Ishikawa (cell line): ENCODE measurements around the gene CYP4F11.

Source experiments
- CEBPB ChIP-seq: IDR thresholded peaks from 2 replicates; pipeline ENCODE4 v1.6.1; 2012
- CREB1 ChIP-seq: IDR thresholded peaks from 2 replicates; pipeline ENCODE4 v1.6.1; 2012; ENCODE audit warnings: low read depth
- EGR1 ChIP-seq: IDR thresholded peaks from 2 replicates; pipeline ENCODE4 v1.6.1; 2012
- EP300 ChIP-seq: IDR thresholded peaks from 2 replicates; pipeline ENCODE4 v1.6.1; 2012; ENCODE audit warnings: borderline replicate concordance
- FOXM1 ChIP-seq: IDR thresholded peaks from 2 replicates; pipeline ENCODE4 v1.6.1; 2012; ENCODE audit warnings: low read depth, borderline replicate concordance
- NFIC ChIP-seq: IDR thresholded peaks from 2 replicates; pipeline ENCODE4 v1.6.1; 2012
- RAD21 ChIP-seq: IDR thresholded peaks from 2 replicates; pipeline ENCODE4 v1.6.1; 2012; ENCODE audit warnings: low read depth
- TAF1 ChIP-seq: IDR thresholded peaks from 2 replicates; pipeline ENCODE4 v1.6.1; 2012; ENCODE audit warnings: low read depth, mild to moderate bottlenecking
- TCF12 ChIP-seq: IDR thresholded peaks from 2 replicates; pipeline ENCODE4 v1.6.1; 2012; ENCODE audit warnings: low read depth
- TEAD4 ChIP-seq: IDR thresholded peaks from 2 replicates; pipeline ENCODE4 v1.6.1; 2012
- YY1 ChIP-seq: IDR thresholded peaks from 2 replicates; pipeline ENCODE4 v1.6.1; 2012; ENCODE audit warnings: low read depth
- ZBTB7A ChIP-seq: IDR thresholded peaks from 2 replicates; pipeline ENCODE4 v1.6.1; 2012; ENCODE audit warnings: low read depth
- TF ChIP-seq, protein P1 (sequence below): IDR thresholded peaks from 2 replicates; pipeline ENCODE4 v1.6.1; 2012
- TF ChIP-seq, protein P2 (sequence below): IDR thresholded peaks from 2 replicates; pipeline ENCODE4 v1.6.1; 2012; ENCODE audit warnings: low read depth, mild to moderate bottlenecking
- TF ChIP-seq, protein P3 (sequence below): IDR thresholded peaks from 2 replicates; pipeline ENCODE4 v1.6.1; 2012

The CYP4F11 gene

DNA sequence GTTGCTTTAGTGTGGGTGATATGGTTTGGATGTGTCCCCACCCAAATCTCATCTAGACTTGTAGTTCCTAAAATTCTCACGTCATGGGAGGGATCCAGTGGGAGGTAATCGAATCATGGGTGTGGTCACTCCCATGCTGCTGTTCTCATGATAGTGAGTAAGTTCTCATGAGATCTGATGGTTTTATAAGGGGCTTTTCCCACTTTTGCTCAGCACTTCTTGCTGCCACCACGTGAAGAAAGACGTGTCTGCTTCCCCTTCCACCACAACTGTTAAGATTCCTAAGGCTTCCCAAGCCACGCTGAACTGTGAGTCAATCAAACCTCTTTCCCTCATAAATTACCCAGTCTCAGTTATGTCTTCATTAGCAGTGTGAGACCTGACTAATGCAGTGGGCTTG is 40.5 kb upstream of the CYP4F11 start:
- TF ChIP-seq TAF1 (no peak), TCF12 (no peak), EP300 (no peak), CREB1 (no peak), YY1 (no peak), EGR1 (no peak), TEAD4 (no peak)

DNA sequence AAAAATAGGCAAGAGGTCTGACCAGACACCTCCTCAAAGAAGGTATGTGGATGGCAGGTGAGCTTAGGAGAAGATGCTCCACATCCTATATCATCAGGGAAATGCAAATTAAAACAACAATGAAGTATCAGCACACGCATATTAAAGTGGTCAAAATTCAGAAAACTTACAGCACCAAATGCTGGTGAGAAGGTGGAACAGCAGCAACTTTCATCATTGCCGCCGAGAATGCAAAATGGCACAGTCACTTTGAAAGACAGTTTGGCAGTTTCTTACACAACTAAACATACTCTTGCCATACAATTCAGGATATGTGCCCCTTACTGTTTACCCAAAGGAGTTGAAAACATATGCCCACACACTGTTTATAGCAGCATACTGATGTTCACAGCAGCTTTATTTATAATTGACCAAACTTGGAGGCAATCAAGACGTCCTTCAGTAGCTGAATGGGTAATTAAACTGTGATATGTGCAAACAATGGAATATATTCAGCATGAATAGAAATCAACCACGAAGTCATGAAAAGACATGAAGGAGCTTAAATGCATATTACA is 37.0 kb upstream of the CYP4F11 start:
- peak; percentile 31; the same call in 1 of the 2 replicates for TF ChIP-seq RAD21
- no peak for TF ChIP-seq YY1

DNA sequence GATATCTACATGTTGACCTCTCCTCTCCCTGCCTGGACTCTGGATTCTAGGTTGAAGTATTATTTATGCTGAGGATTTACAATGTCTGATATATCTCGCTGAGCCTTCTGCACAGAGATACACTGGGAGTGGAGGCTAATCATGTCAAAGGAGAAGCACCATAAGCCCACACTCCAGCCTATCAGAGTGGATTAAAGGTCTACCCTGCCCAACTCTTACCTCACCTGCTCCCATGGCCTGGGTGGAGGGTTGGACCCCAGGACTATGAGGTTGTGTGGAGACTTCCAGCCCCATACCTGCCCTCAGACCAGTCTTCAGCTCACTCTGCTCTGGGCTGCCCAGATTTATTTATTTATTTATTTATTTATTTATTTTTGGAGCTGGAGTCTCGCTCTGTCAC is 29.9 kb upstream of the CYP4F11 start:
- TF ChIP-seq NFIC (no peak), EP300 (no peak), RAD21 (no peak), ZBTB7A (no peak), EGR1 (no peak), TCF12 (no peak)
- TF ChIP-seq, protein P1, sequence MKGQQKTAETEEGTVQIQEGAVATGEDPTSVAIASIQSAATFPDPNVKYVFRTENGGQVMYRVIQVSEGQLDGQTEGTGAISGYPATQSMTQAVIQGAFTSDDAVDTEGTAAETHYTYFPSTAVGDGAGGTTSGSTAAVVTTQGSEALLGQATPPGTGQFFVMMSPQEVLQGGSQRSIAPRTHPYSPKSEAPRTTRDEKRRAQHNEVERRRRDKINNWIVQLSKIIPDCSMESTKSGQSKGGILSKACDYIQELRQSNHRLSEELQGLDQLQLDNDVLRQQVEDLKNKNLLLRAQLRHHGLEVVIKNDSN, result no peak

DNA sequence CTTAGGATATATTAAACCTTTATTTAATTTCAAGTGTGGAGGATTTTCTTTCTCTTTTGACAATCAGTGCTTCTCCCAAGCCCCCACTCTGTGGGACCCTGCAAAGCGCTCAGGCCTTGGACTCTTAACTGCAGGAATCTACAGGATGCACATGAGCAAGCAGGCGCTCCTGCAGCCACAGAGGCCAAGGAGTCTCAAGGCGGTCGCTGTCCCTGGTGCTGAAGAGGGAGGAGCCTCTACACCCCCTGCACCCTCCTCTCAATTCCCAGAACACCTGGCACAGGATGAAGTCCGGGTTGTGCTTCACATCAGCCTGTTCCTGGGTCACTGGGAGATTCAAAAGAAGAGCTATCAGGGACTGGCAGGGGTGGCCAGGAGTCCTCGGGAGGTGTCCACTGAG is 28.0 kb upstream of the CYP4F11 start:
- TF ChIP-seq, protein P2, sequence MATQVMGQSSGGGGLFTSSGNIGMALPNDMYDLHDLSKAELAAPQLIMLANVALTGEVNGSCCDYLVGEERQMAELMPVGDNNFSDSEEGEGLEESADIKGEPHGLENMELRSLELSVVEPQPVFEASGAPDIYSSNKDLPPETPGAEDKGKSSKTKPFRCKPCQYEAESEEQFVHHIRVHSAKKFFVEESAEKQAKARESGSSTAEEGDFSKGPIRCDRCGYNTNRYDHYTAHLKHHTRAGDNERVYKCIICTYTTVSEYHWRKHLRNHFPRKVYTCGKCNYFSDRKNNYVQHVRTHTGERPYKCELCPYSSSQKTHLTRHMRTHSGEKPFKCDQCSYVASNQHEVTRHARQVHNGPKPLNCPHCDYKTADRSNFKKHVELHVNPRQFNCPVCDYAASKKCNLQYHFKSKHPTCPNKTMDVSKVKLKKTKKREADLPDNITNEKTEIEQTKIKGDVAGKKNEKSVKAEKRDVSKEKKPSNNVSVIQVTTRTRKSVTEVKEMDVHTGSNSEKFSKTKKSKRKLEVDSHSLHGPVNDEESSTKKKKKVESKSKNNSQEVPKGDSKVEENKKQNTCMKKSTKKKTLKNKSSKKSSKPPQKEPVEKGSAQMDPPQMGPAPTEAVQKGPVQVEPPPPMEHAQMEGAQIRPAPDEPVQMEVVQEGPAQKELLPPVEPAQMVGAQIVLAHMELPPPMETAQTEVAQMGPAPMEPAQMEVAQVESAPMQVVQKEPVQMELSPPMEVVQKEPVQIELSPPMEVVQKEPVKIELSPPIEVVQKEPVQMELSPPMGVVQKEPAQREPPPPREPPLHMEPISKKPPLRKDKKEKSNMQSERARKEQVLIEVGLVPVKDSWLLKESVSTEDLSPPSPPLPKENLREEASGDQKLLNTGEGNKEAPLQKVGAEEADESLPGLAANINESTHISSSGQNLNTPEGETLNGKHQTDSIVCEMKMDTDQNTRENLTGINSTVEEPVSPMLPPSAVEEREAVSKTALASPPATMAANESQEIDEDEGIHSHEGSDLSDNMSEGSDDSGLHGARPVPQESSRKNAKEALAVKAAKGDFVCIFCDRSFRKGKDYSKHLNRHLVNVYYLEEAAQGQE, result peak; percentile 93
- TF ChIP-seq TEAD4, result no peak

DNA sequence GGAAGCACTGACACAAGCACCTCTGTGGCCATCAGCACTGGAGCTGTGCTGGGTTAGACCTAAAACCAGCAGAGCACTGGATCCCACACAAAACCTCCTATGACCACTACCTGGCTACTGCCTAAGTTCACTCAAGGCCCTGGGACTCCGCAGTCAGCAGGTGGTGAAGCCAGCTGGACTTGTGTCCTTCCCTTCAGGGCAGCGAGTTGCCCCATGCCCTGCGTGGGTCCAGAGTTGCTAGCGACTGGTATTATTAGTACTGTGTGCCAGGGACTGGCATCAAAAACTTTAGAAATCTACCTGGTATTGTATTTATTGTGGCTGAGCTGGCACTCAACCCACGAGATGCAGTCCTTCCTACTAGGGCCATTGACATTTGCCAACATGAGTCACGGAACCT is 20.5 kb upstream of the CYP4F11 start:
- TF ChIP-seq TEAD4 (no peak), EGR1 (no peak), CEBPB (no peak)
- TF ChIP-seq, protein P1, result no peak
- TF ChIP-seq, protein P2, result no peak

DNA sequence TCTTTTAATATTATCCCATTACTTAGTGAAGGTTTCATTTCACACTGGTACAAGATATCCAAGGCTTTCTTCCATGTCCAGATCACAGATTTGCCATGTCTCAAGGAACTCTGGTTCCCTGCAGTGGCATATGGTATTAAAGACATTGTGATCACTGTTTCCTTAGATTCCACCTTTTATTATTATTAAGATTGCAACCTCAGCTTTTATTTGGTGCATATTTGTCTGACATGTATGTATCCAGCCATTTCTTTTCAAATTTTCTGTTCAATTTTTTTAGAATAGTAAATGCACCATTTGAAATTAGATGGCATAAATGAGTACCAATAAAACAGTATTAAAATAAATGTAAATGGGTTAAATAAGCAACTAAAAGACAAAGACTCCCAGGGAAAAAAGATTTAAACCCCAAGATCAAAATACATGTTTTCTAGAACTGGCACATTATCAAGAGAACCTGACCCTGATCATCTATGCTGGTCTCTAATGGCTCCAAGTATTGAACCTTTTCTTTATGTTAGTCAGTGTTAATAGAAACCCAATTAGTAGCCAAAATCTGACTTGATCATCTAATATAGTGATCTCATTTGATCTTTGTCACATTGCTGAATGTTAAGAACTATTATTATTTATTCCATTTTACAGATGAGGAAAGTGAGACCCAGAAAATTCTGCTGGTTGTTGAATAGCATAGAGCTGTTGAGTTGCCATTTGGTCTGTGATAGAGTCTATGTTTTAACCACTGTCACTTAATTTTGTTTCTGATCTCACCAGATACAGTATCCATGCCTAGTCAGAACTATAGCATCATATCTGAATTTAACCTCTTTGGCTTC is 14.1 kb upstream of the CYP4F11 start, which contains the start of gene OR10H4:
TSS of gene OR10H4 (plus strand) at position 786 of the 836 bp plus-strand sequence. CDS start at position 786, 0 bp downstream.
- TF ChIP-seq EP300 (no peak), ZBTB7A (no peak)

DNA sequence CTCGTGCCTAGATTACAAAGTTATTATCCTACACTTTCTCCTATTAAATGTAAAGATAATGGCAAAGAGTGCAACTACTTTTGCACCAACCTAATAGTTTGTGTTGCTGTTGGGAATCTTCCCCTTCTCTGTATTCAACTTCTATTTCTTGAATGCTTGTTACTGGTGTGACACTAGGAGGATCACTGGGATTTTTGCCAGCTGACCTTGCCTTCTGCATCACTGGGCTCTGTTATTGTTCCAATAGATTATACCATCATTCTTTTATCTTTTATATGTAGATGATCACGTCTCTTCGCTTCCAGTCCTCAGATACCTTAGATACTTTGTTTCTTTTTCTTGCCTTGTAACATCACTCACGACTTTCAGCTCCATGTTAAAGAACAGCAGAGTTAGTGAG is 11.0 kb upstream of the CYP4F11 start:
- TF ChIP-seq ZBTB7A (no peak), RAD21 (no peak), EP300 (no peak), EGR1 (no peak), YY1 (no peak), NFIC (no peak), TCF12 (no peak), CREB1 (no peak), TAF1 (no peak), FOXM1 (no peak), CEBPB (no peak), TEAD4 (no peak)
- TF ChIP-seq, protein P1, result no peak
- TF ChIP-seq, protein P2, result no peak
- TF ChIP-seq, protein P3, sequence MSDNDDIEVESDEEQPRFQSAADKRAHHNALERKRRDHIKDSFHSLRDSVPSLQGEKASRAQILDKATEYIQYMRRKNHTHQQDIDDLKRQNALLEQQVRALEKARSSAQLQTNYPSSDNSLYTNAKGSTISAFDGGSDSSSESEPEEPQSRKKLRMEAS, result no peak
